Endothelial cell of umbilical vein (primary cell): ENCODE data around the gene LRP6. TPM values are rescaled to one million over a fixed set of nuclear protein-coding genes. Genes with fewer than 3 reads are reported as not detected.

Source experiments
- Bru-seq: library from RNA; stranded (reverse); fragments of 400-500 nt; gene quantifications from one replicate; lab custom pipeline; 2021; lab: Mats Ljungman, UMichigan
- BruChase-seq, 2 experiments: library from RNA; stranded (reverse); fragments of 400-500 nt; gene quantifications; one replicate each; lab custom pipeline; 2021; lab: Mats Ljungman, UMichigan
- BruUV-seq: library from RNA; stranded (reverse); fragments of 400-500 nt; replicated peaks from 2 replicates; lab custom pipeline; 2021; lab: Mats Ljungman, UMichigan
- CTCF ChIA-PET: fragments of 300-600, 350-600 bp; sonication (Branson Sonifier 250); formaldehyde crosslinking; loops from one replicate; lab custom pipeline; 2021; ENCODE audit warnings: antibody characterized with exemption, inconsistent platforms; lab: Charles Lee
- POLR2A ChIA-PET: fragments of 300-600, 350-600 bp; sonication (Branson Sonifier 250); formaldehyde crosslinking; loops from one replicate; lab custom pipeline; 2021; ENCODE audit warnings: antibody characterized with exemption, inconsistent platforms; lab: Charles Lee
- DNase-seq: peaks from one replicate; pipeline ENCODE4 v3.0.0-alpha.2; 2011; ENCODE audit warnings: low read depth, low spot score
- FAIRE-seq: peaks from 2 replicates; lab custom pipeline; 2011; peaks lifted over from hg19 to GRCh38; lab: Jason Lieb, UNC
- H2AFZ ChIP-seq: 2 replicates; pipeline ENCODE4 v1.6.0; 2012; ENCODE audit warnings: low read depth, low read length, control low read depth, inconsistent platforms
- H3K27ac ChIP-seq: 2 replicates; pipeline ENCODE4 v1.5.1; 2011; ENCODE audit warnings: low read depth, mild to moderate bottlenecking, control low read depth, low read length, moderate library complexity; ENCODE audit not compliant: insufficient read depth
- H3K27me3 ChIP-seq, 2 experiments: 2 replicates each; pipeline versions ENCODE4 v1.6.0 to v1.6.1; 2011; ENCODE audit warnings: low read length in 2 of 2, mixed read lengths in 1 of 2; ENCODE audit not compliant: control insufficient read depth in 2 of 2, insufficient read depth in 2 of 2
- H3K36me3 ChIP-seq, 2 experiments: 2 replicates in 1 of 2; 3 replicates in 1 of 2; pipeline ENCODE4 v1.5.1; 2011; ENCODE audit warnings: low read length in 2 of 2, mild to moderate bottlenecking in 1 of 2, moderate library complexity in 1 of 2; ENCODE audit not compliant: control insufficient read depth in 2 of 2, insufficient read depth in 2 of 2; ENCODE audit errors: extremely low read depth in 1 of 2
- H3K4me1 ChIP-seq: 3 replicates; pipeline ENCODE4 v1.5.1; 2011; ENCODE audit warnings: mild to moderate bottlenecking, low read length; ENCODE audit not compliant: control insufficient read depth, insufficient read depth; ENCODE audit errors: extremely low read depth
- H3K4me2 ChIP-seq: 2 replicates; pipeline ENCODE4 v1.6.1; 2011; ENCODE audit warnings: low read length, control low read depth, mixed read lengths; ENCODE audit not compliant: insufficient read depth
- H3K4me3 ChIP-seq, 3 experiments: fragments of 200-600 bp in 1 of 3; sonication (generic), shearing (Covaris generic) in 1 of 3; replicated peaks in 1 of 3; 2 replicates each; pipeline ENCODE4 v1.5.1; 2011 to 2016; ENCODE audit warnings: control low read depth in 3 of 3, low read length in 3 of 3, mild to moderate bottlenecking in 2 of 3, inconsistent platforms in 1 of 3, low read depth in 1 of 3, moderate library complexity in 1 of 3; ENCODE audit not compliant: insufficient read depth in 1 of 3
- H3K79me2 ChIP-seq: 2 replicates; pipeline ENCODE4 v1.6.0; 2012; ENCODE audit warnings: low read length, inconsistent platforms; ENCODE audit not compliant: control insufficient read depth, insufficient read depth
- H3K9ac ChIP-seq: replicated peaks from 2 replicates; pipeline ENCODE3; 2011; ENCODE audit warnings: low read length, control low read depth; ENCODE audit not compliant: insufficient read depth; ENCODE audit errors: extremely low read depth
- H3K9me1 ChIP-seq: replicated peaks from 3 replicates; pipeline ENCODE4 v1.6.0; 2011; ENCODE audit warnings: mild to moderate bottlenecking, low read length; ENCODE audit not compliant: control insufficient read depth, insufficient read depth; ENCODE audit errors: extremely low read depth
- H3K9me3 ChIP-seq: replicated peaks from 2 replicates; pipeline ENCODE4 v1.5.1; 2012; ENCODE audit warnings: low read length, inconsistent platforms; ENCODE audit not compliant: control insufficient read depth, insufficient read depth
- H4K20me1 ChIP-seq: replicated peaks from 2 replicates; pipeline ENCODE3; 2011; ENCODE audit warnings: mild to moderate bottlenecking, low read length; ENCODE audit not compliant: control insufficient read depth, insufficient read depth; ENCODE audit errors: extremely low read depth
- EZH2 ChIP-seq: IDR thresholded peaks from 2 replicates; pipeline ENCODE4 v1.6.1; 2012; ENCODE audit warnings: borderline replicate concordance, low read depth, mild to moderate bottlenecking, moderate library complexity, low read length, inconsistent platforms; ENCODE audit not compliant: severe bottlenecking
- MYC ChIP-seq: IDR thresholded peaks from one replicate; pipeline ENCODE4 v1.6.1; 2011; ENCODE audit warnings: mild to moderate bottlenecking, low read depth, low read length
- POLR2A ChIP-seq: IDR thresholded peaks from 2 replicates; pipeline ENCODE4 v1.6.1; 2012; ENCODE audit warnings: low read depth, mild to moderate bottlenecking, control low read depth, low read length
- POLR2AphosphoS5 ChIP-seq: IDR thresholded peaks from 2 replicates; pipeline ENCODE4 v1.6.1; 2012; ENCODE audit warnings: low read depth, mild to moderate bottlenecking, control low read depth, low read length, moderate library complexity; ENCODE audit not compliant: insufficient read depth
- dilution Hi-C: fragments of 300-500 bp; cut with MboI; formaldehyde crosslinking; loops from one replicate; pipeline ENCODE4 v1.15.0; 2019; ENCODE audit warnings: low sequenced_read_pairs; ENCODE audit not compliant: extremely low pct_ligation_motif_present
- intact Hi-C: fragments of 100-400 bp; cut with micrococcal nuclease; formaldehyde crosslinking; loops from one replicate; pipeline ENCODE4 v1.10.0; 2022
- long read RNA-seq: library from polyadenylated mRNA; stranded (forward); transcript quantifications from one replicate; pipeline ENCODE4 v2.0.0, GENCODE V29; 2021
- polyA minus RNA-seq, 3 experiments: library from RNA; depleted of rRNA, polyadenylated mRNA; stranded (reverse); fragments of >200 nt; gene quantifications; 1 replicate in 1 of 3; 2 replicates in 2 of 3; pipeline ENCODE4 v1.2.3, GENCODE V29; 2011
- polyA plus RNA-seq, 4 experiments: library from polyadenylated mRNA; depleted of rRNA in 3 of 4; stranded (reverse) in 3 of 4; unstranded in 1 of 4; fragments of >200 nt; gene quantifications; 2 replicates each; pipeline versions ENCODE4 v1.2.1 to v1.2.3, GENCODE V29; 2011 to 2012; ENCODE audit warnings: missing spikeins in 1 of 4
- total RNA-seq: library from RNA; stranded (reverse); gene quantifications from 2 replicates; pipeline ENCODE4 v1.2.3, GENCODE V29; 2021

LRP6 gene
- total RNA-seq (40.1 and 41.7 TPM in 2 replicates), polyA plus RNA-seq (28.5 and 31.0 TPM in 2 replicates), polyA minus RNA-seq (193 and 205 TPM in 2 replicates), Bru-seq, nascent RNA (percentile 83 among the genes with signal in this experiment), BruChase-seq, experiment 1, labeled RNA remaining after a 6-hour chase (percentile 79 among the genes with signal in this experiment), BruChase-seq, experiment 2, labeled RNA remaining after a 2-hour chase (percentile 80 among the genes with signal in this experiment)
- 12.6 and 12.8 TPM in 2 replicates for polyA plus RNA-seq (2011; cell fraction: cytosol; rRNA removed)
- polyA plus RNA-seq (2011; cell fraction: nucleus; rRNA removed) = 43.6 and 53.4 TPM in 2 replicates
- polyA plus RNA-seq (2012) = 16.6 and 17.8 TPM in 2 replicates
- 27.8 TPM for polyA minus RNA-seq (2011; cell fraction: cytosol; rRNA and poly(A)+ RNA removed)
- 81.5 and 90.1 TPM in 2 replicates for polyA minus RNA-seq (2011; cell fraction: nucleus; rRNA and poly(A)+ RNA removed)
- long read RNA-seq, full-length matches to known transcripts = 1 of 15 reads
- long read RNA-seq, partial matches to known transcripts = 9 of 15 reads
- long read RNA-seq, other reads (novel, unspliced or antisense) = 5 of 15 reads

DNA sequence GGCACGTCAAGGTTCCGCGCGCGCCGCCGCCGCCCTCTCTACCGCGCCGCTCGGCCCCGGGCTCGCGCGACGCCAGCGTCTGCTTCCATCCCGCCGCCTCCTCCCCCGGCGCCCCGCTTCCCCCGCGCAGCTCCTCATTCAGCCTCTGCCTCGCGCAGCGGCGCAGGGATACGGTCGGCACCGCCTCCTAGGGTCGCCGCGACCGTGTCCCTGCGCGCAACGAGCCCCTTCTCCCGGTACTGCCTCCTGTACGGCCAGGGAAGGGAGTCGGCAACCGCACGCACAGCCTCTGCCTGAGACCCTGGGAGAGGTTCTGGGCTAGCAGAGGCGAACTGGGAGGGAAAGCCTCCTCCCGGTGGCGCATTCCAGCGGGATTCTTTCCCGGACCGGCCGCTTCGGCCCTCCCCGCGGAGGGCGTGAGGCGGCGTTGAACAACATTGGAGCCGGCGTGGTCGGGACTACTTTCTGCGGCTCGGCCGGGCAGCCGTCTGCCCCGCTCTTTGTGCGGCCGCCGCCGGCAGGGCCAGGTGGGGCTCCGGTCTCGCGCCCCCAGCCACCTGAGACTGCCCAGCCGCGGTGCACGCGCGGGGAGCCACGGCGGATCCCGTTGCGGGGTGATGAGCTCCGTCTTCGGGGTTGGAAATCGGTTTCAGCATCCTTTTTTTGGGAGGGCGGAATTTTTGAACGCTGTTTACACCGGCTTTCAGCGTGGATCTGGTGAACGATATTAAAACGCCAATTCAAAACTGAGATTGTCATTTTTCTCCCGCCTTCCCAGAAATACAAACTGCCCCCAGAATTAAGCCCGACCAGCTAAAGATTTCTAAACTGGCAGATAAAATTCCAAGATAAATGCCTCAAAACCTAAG, at the start of gene LRP6:
Gene LRP6, minus strand, starts transcription at position 172 of the 869 bp plus-strand sequence. CDS start 309 bp downstream, outside the sequence.
- TF ChIP-seq POLR2AphosphoS5 = peak; percentile 83
- TF ChIP-seq POLR2A = peak; percentile 92
- TF ChIP-seq MYC = peak; percentile 21
- no peak for TF ChIP-seq EZH2
- BruUV-seq = TSS peak; percentile 74
- ChIA-PET CTCF (interaction anchor here (0.6 to 3.5 kb wide), 7 partner anchors 12 to 716 kb away, joined by 3 to 25 read pairs (median 4); no protein-coding TSS in a partner anchor), POLR2A (interaction anchor here (0.6 to 1.6 kb wide), 25 partner anchors 11 to 973 kb away, joined by 3 to 10 read pairs (median 4); partner anchors contain the start of gene MANSC1)
- Histone ChIP-seq H4K20me1 (no peaks in the 10 kb centered on the region), H3K9me1 (no peaks in the 10 kb centered on the region), H3K27ac (peak within 1 kb of the TSS; percentile 100), H3K4me3 (peak within 1 kb of the TSS; percentile 65 to 96 (median 88)), H3K79me2 (peaks cover 39% of the 10 kb centered on the region), H2AFZ (peak within 1 kb of the TSS; percentile 100), H3K9me3 (no peaks in the 10 kb centered on the region), H3K4me1 (peaks cover 12% of the 10 kb centered on the region), H3K36me3 (no peaks in the 10 kb centered on the region), H3K4me2 (peak within 1 kb of the TSS; percentile 96), H3K9ac (peak within 1 kb of the TSS; percentile 100), H3K27me3 (no peaks in the 10 kb centered on the region)
- FAIRE-seq (peak; percentile 69), DNase-seq (peak; percentile 93)
- dilution Hi-C loops (no loop called here), intact Hi-C loops (loop anchor here (1.0 to 10.0 kb wide), 6 partner anchors 60 to 231 kb away; no protein-coding TSS in a partner anchor)
